ENCODE results near the gene CORO2A.
"Not testable (repeated sequence)": the region's sequence is repeated elsewhere in the genome, so short reads cannot be mapped to it uniquely, and the experiment has no call there.

The CORO2A gene

DNA sequence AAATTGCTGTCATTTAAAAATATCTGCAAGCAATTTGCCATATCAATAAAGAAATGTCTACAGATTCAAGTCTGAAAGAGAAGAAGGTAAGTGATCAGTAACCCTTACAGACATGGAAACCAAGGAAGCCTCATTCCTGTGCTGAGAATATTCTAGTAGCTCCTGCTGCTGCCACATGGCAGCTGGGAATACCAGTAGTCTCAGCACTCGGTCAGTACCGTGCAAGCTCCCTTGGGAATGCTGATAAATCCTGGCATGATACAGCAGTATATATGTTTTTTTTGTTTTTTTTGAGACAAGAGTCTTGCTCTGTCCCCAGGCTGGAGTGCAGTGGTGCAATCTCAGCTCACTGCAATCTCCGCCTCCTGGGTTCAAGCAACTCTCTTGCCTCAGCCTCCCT lies 108.0 kb downstream of the CORO2A start:
- no peak overlapping the region for H3K27ac ChIP-seq
- TF ChIP-seq ZFX (IDR thresholded peaks at IDR 0.05; ENCODE audit: borderline replicate concordance): no peak
- TF ChIP-seq, protein P1, sequence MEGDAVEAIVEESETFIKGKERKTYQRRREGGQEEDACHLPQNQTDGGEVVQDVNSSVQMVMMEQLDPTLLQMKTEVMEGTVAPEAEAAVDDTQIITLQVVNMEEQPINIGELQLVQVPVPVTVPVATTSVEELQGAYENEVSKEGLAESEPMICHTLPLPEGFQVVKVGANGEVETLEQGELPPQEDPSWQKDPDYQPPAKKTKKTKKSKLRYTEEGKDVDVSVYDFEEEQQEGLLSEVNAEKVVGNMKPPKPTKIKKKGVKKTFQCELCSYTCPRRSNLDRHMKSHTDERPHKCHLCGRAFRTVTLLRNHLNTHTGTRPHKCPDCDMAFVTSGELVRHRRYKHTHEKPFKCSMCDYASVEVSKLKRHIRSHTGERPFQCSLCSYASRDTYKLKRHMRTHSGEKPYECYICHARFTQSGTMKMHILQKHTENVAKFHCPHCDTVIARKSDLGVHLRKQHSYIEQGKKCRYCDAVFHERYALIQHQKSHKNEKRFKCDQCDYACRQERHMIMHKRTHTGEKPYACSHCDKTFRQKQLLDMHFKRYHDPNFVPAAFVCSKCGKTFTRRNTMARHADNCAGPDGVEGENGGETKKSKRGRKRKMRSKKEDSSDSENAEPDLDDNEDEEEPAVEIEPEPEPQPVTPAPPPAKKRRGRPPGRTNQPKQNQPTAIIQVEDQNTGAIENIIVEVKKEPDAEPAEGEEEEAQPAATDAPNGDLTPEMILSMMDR (IDR thresholded peaks at IDR 0.05): no peak

DNA sequence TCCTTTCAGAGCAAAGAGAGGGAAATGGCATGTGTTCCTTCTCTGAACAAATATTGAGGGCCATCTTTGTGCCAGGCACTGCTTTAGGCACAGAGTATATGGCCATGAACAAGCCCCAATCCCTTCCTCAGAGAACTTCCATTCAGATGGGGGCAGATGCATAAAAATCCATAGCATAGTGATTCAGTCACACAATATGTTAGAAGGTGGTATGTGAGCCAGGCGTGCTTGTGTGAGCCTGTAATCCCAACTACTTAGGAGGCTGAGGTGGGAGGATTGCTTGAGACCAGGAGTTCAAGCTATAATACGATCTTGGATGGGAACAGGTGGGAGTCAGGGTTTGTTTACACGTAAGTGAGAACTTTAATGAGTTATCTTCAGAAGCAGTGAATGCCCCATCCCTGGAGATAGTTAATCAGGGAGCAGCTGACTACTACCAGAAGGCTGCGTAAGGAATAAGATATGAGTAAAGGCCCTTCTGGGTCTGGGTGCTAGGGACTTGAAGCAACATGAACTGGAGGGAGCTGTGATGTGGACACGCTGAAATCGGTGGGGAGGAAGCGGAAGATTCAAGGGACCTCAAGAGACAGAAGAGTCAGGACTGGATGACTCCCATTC lies 108.8 kb downstream of the CORO2A start:
- TF ChIP-seq ZFX (IDR thresholded peaks at IDR 0.05; ENCODE audit: borderline replicate concordance): no peak
- no peak overlapping the region for H3K27ac ChIP-seq

DNA sequence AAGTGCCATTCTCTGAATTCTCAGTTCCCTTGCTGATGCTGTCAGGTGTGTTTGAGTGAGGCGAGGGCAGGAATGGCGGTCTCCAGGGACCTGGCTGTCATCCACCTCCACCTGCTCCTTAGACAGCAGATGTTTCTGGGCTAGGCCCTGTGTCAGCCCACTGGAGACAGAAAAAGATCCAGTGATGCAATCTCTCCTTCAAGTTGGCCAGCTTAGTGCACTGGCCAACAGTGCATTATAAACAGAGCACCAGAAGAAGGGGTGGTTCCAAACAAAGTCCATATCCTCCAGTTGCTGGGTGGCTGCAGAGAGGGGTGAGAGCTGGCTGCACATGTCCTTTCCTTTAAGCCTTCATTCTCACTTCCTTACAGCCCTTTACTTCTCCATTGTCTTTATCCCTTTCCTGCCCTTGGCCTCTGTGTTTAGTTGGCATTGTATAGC lies 109.4 kb downstream of the CORO2A start:
- H3K27ac ChIP-seq: no peak overlapping the region
- no peak for TF ChIP-seq ZFX (IDR thresholded peaks at IDR 0.05; ENCODE audit: borderline replicate concordance)
- TF ChIP-seq, protein P1 (IDR thresholded peaks at IDR 0.05): no peak

DNA sequence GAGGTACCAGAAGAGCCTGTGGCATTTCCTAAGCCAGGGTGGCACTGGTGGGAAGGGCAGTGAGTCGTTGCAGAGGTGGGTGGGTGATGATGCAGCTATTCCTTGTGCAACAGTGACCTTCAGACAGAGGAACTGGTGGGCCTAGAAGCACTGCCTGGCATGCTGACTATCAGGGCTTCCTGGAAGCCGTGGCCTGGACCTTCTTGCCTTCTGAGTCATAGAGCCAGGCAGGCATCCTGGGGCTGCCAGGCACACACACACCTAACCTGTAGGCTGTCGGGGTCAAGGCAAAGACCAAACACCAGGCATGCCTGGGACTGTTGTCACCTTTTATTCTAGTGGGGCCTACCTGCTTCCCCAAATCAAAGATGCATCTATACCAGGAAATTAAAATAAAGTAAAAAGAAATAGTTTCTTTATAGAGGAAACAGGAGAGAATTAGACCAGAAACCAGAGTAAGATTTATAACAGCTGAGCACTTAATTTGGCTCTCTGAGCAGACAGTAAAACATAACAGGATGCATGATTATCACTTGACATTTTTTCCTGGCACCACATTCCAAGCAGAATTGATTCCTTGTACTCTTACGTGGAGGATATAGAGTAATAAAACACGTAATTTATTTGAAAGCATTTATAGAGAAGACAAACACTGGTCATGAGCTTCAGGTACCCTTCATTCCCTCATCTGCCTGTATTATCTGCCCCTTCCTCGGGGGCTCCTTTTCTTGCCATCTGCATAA lies 110.8 kb downstream of the CORO2A start:
- no peak overlapping the region for H3K27ac ChIP-seq

DNA sequence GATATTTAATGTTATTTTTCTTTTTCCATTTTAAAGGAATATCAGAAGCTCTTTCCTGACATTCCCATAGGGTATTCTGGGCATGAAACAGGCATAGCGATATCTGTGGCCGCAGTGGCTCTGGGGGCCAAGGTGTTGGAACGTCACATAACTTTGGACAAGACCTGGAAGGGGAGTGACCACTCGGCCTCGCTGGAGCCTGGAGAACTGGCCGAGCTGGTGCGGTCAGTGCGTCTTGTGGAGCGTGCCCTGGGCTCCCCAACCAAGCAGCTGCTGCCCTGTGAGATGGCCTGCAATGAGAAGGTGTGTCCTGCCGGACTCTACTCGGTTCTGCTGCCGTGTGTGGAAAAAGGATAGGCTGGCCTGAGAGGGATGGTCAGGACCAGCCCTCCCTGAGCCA lies 111.7 kb downstream of the CORO2A start:
- H3K27ac ChIP-seq: no peak overlapping the region
- no peak for TF ChIP-seq ZFX (IDR thresholded peaks at IDR 0.05; ENCODE audit: borderline replicate concordance)
- TF ChIP-seq, protein P1 (IDR thresholded peaks at IDR 0.05): no peak

More for the DNA sequence above, 110.8 kb downstream of the CORO2A start:
- no peak for TF ChIP-seq ZFX (IDR thresholded peaks at IDR 0.05; ENCODE audit: borderline replicate concordance)
- TF ChIP-seq, protein P1 (IDR thresholded peaks at IDR 0.05): no peak

DNA sequence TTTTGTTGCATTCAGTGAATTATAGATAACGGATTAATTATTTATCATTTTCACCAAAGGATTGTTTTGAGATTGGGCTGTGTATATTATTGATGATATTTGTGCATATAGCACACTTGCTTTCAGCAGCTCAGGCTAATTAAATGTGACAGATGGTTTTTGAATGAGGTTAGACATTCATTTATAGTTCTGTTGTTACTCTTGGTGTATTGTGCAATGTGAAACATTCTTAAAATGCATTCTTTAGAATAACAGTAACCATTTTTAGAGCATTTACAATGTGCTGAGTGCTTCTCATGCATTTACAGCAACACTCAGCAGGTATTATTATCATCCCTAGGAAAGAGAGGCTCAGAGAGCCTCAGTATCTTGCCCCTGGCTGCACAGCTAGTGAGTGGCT lies 112.1 kb downstream of the CORO2A start:
- no peak for TF ChIP-seq ZFX (IDR thresholded peaks at IDR 0.05; ENCODE audit: borderline replicate concordance)
- TF ChIP-seq, protein P1 (IDR thresholded peaks at IDR 0.05): no peak
- H3K27ac ChIP-seq: no peak overlapping the region

DNA sequence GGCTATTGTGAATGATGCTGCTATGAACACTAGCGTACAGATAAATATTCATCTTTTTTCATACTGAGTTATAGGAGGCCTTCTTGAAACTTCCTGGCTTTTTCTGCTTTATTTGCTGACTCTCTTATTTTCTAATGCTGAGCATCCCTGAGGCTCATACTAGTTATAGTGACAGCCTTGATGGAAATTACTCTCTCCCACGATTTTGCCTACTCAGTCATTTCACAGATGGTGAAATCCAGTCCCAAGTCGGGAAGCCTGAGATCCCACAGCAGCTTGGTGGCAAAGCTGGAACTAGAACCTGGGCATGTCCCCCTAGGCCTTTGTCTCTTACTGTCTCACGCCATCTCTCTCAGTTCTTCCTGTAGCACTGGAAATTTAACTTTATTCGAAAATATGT lies 113.5 kb downstream of the CORO2A start:
- H3K27ac ChIP-seq: no peak overlapping the region

DNA sequence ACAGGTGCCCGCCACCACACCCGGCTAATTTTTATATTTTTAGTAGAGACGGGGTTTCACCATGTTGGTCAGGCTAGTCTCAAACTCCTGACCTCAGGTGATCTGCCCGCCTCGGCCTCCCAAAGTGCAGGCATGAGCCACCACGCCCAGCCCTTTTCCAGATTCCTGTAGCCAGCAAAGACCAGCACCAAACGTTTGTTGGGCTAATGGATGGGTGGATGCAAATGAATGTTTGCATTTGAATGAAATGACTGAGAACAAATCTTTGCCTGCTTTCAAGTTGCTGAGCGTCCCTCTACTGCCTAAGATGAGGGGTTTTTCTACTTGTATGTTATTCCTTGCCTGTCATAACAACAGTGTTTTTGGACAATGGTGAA lies 115.9 kb downstream of the CORO2A start:
- not testable (repeated sequence) for H3K27ac ChIP-seq

More for the DNA sequence above, 113.5 kb downstream of the CORO2A start:
- TF ChIP-seq, protein P1 (IDR thresholded peaks at IDR 0.05): no peak
- TF ChIP-seq ZFX (IDR thresholded peaks at IDR 0.05; ENCODE audit: borderline replicate concordance): no peak
